HG03139 (cell line): ENCODE measurements around the gene SMARCAL1.
"Not testable (repeated sequence)": the region's sequence is repeated elsewhere in the genome, so short reads cannot be mapped to it uniquely, and the experiment has no call there.

Source experiments
- ATAC-seq: cut with Tn5 transposase; IDR thresholded peaks from one replicate; pipeline ENCODE4 v1.9.1; 2021; ENCODE audit not compliant: unreplicated experiment

SMARCAL1 gene

DNA sequence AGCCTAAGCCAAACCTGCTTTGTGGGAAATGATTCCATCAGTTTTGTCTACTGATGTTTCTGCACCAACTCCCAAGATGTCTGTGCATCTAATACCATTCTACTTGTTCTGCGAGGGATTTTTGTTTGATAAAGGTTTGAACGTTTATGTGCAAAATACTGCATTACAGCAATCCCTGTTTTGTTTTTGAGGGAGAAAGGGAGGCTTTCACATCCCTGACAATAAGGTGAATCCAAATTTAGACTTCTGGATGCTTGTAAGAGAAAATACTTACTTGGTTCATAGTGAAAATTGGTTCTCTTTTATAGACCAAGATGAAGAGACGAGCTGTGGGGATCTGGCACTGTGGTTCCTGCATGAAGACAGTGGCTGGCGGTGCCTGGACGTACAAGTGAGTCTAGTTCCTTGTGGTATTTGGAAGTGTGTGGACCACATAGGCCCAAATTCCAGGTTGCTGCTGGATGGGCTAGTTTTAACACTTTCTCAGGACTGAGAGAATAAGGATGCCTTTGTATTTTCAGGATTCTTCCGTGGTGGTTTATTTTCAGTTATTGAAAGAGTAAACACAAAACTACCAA is 87.4 kb downstream of the SMARCAL1 start:
- no peak for ATAC-seq

DNA sequence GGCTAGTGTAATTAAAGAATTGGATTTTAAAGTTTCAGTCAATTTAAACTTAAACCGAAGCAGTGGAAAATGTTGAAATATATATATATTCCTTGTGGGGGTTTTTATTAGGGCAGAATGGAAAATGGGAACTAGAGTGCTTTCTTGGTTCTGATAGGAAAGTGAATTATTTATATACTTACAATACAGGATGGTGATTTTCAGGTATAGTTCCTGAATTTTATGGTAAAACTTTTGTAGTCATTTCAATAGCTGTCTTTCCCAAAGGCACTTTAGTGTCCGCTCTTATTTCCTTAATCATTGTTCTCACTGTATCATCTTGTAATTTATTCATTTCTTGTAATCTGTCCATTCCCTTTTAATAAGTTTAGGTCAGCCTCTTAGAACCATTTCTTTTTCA is 88.3 kb downstream of the SMARCAL1 start:
- no peak for ATAC-seq

DNA sequence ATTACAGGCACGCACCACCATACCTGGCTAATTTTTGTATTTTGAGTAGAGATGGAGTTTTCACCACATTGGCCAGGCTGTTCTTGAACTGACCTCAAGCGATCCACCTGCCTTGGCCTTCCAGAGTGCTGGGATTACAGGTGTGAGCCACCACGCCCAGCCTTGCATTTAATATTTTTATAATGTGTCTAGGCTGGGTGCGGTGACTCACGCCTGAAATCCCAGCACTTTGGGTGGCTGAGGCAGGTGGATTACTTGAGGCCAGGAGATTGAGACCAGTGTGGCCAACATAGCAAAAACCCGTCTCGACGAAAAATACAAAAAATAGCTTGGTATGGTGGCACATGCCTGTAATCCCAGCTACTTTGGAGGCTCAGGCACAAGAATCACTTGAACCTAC is 89.6 kb downstream of the SMARCAL1 start:
- ATAC-seq, result no peak

DNA sequence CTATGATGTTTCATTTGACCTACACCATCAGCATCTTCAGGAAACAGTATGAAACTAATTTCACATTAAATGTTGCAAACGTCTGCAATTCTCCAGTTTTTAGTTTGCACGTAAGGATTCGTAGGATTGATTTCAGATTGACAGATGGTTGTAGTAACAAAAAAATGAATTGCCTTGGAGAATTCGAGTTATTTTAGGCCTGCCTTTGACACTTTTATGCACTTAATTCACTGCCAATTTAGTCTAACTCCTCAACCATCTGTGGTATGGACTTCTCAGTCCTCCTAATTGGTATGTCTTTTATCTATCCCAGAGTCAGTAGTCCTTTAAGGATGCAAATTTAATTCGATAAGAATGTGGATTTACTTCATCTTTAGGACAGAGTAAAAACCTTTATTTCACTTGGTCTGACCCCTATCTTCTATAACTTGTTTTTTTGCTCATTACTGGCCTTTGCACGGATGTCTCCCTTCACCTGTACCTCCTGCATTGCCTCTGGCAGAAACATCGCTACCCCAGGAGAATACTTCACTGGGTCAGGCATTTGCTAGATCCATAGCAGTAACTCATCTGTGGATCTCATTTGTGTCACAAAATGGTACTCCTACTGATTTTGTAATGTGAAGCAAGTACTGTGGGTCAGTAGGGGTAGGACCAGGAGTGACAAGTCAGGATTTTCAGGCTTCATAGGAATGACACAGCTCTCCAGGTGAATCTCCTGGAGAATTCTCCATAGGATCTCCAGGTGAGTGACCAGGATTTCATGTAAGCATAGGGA is 90.3 kb downstream of the SMARCAL1 start:
- ATAC-seq, result no peak

DNA sequence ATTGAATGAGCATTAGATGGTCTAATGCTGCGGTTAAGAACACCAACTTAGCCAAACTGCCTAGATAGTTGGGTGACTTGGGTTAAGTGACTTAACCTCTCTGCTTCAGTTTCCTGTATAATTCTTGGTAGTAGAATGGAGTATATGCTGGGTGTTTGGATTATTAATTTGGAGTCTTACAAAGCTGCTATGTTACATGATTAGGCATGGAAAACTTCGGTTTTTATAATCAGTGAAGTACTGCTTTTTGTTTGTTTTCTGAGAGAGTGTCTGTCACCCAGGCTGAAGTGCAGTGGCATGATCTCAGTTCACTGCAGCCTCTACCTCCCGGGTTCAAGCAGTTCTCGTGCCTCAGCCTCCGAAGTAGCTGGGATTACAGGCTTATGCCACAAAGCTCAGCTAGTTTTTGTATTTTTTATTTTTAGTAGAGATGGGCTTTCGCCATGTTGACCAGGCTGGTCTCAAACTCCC is 90.9 kb downstream of the SMARCAL1 start:
- ATAC-seq, result no peak

DNA sequence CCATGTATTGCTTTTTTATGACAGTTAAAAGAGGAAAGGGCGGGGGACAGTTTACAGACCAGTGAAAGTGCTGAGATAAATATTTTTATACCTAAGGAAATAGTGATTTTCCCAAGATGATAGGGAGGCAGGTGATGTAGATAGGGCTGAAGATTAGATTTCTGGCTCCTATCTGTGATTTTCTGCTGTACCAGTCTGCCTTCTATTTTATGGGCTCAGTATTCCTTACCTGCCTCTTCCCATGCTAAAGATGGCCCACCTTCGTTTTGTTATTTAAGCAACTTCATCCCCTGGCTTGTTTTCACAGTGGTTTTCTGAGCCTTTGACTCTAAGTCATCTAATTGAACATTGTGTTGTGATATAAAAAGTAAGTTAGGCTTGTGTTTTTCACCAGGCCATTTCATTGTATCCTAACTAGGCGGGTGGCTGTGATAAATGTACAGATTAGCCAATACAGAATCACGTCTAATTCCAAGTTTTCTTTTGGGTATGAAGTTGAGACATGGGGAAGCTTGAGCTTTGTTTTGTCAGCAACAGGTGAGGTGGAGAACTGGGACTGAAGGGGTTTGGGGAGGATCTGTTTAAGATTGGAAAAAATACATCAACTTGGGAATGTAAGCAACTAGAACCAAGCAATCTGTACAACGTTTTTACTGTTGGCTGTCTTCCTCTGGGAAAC is 91.6 kb downstream of the SMARCAL1 start:
- ATAC-seq, result no peak

DNA sequence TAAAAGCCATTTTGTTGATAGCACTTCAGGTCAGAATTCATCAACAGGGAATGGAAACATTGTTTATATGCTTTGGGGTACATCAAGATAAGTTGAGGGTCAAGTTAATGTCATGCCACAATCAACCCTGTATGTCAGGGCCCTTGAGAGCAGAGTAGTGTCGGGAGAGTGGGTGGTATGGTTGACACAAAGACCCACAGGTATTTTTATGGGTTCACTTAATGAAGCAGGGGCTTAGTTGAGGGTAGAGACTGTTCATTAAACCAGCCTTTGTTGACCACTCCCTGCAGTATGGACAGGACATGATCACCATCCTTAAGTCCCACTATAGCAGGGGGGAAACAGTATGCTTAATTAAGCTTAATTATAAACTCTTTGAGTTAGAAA is 92.1 kb downstream of the SMARCAL1 start:
- no peak for ATAC-seq

DNA sequence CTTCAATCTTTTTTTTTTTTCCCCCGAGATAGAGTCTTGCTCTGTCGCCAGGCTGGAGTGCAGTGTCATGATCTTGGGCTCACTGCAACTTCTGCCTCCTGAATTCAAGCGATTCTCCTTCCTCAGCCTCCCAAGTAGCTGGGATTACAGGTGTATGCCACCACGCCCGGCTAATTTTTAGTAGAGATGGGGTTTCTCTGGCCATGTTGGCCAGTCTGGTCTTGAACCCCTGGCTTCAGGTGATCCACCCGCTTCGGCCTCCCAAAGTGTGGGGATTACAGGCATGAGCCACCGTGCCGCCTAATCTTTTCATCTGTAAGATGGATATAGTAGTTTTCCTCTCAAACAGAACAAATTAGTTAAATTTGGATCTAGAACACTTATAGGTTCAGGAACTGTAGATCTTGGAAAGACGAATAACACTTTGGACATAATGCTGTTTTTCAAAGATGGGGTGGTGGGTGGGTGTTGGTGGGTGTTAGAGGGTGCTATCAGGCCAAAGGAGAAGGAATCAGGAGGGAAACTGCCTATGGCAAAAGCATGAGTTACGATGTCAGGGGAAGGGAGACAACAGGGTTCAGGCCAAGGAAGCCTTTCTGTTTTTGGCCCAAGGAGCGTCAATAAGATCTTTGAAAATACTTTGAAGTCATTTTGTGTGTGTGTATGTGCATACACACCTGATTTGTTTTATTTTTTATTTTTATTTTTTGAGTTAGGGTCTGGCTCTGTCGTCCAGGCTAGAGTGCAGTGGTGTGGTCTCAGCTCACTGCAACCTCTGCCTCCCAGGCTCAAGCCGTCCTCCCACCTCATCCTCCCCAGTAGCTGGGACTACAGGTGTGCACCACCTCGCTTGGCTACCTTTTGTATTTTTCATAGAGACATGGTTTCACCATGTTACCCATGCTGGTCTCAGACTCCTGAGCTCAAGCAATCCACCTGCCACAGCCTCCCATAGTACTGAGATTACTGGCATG is 93.1 kb downstream of the SMARCAL1 start:
- no peak for ATAC-seq

DNA sequence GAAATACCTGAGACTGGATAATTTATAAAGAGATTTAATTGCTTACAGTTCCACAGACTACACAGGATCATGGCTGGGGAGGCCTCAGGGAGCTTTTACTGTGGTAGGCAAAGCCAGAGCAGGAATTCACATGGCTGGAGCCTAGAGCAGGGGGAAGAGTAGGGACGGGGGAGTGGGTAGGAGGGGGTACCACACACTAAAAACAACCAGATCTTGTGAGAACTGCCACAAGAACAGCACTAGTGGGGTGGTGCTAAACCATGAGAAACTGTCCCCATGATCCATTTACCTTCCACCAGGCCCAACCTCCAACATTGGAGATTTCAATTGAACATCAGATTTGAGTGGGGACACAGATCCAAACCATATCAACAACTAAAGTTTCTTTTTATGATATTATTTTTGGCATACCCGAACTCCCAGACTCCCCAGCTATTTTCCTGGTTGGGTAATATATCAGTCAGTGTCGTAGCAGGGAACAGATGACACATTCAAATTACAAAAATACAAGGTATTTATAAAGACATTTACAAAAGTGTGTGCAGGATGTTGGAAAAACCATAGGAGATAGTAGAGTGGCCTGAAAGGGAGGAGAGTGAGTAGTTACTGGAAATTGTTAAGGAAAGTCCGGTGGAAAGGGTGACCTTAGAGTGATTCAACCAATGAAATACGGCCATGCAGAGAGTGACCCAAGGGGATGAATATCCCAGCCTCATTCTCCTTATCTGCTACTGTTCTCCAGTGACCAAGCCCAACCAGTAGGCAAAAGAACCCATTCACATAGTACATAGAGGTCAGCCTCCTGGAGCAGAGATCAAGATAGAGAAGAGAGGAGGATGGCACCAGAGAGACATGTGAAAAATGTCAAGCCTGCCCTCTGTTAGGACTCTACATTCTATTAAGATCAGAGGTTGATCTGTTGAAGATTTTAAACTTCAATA is 95.2 kb downstream of the SMARCAL1 start:
- no peak for ATAC-seq

DNA sequence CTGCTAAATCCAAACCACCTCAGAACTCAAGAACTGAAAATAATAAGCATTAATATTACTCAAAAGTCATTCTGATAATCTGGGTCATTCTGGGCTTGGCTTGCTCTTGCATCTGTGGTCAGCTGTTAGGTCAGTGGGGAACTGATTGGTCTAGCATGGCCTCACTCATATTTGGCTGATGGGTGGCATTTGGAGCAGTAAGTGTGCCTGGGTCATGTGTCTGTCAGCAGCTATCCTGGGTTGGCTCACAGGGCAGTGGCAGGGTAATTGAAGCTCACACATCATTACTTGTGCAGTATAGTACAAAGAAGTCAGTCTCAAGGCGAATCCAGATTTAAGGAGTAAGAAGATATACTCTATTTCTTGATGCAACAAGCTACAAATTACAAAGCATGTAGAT is 95.9 kb downstream of the SMARCAL1 start:
- no peak for ATAC-seq

DNA sequence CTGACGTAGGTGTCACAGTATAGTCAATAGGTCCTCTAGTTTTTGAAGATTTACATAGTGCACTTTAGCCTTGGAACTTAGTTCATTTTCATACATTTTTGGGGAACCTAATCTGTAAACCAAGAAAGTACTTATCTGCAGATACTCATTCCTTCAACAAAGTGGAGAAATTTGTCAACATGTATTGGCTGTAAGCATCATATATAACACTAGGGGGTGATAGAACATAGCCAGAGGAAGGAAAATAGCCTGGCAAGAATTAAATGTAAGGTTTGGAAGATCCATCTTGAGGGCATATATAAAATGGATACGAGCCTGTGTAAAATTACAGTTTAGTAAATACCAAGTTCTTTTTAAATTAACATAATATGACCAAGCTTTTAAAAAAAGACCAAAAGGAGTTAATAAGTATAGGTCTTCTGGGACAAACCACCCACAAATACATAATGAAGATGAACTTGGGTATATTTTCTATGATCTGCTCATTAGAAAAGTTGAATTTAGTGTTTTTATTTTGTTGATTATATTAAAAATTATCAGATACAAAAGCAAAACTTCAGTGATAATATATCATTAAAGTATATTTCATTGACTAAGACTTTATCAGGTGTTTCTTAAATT is 104.6 kb downstream of the SMARCAL1 start:
- no peak for ATAC-seq

DNA sequence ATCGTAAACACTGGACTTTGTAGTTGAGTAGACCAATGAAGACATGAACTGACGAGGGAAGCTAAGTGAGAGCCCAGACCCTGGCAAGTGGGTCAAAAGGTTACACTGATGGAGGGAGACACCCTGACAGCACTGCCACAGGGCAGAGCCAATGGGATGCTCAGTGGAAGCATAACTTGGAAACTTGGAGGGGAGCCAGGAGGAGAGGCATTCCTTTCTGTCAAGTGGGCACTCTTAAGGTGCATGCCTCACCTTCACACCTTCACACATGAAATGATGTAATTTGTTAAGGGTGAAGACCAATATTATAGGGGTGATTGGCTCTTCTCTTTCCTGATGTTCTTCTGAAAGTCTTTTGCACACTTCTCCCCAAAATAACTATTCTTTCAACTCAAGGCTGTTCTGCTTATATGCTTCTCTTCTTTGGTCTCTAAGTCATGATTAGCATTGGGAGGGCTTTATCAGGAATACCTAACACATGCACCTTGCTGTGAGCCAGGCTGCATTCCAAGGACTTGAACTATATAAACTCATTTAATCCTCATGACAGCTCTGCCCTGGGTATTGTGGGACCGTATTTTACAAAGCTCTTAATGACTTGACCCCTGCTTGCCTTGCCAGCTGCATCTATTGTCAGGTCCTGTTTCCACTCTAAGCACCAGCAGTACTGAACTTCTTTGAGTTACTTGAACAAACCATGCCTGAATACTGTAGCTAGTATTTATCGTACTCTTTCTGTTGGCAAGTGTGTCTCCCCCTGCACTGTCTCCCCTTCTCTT is 105.4 kb downstream of the SMARCAL1 start:
- ATAC-seq, result no peak

DNA sequence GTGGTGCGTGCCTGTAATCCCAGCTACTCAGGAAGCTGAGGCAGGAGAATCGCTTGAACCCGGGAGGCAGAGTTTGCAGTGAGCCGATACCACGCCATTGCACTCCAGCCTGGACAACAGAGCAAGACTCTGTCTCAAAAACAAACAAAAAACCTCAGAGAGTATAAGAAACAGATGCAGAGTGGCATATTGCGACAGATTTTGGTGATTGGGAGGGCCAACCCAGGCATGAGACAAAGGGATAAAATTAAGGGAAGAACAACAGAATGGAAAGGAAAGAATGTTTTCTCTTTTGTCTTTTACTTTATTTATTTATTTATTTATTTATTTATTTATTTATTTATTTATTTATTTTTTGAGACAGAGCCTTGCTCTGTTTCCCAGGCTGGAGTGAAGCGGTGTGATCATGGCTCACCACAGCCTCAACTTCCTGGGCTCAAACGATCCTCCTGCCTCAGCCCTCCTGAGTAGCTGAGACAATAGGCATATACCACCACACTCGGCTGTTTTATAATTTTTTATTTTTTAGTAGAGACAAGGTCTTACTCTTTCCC is 106.4 kb downstream of the SMARCAL1 start:
- ATAC-seq, result not testable (repeated sequence)

DNA sequence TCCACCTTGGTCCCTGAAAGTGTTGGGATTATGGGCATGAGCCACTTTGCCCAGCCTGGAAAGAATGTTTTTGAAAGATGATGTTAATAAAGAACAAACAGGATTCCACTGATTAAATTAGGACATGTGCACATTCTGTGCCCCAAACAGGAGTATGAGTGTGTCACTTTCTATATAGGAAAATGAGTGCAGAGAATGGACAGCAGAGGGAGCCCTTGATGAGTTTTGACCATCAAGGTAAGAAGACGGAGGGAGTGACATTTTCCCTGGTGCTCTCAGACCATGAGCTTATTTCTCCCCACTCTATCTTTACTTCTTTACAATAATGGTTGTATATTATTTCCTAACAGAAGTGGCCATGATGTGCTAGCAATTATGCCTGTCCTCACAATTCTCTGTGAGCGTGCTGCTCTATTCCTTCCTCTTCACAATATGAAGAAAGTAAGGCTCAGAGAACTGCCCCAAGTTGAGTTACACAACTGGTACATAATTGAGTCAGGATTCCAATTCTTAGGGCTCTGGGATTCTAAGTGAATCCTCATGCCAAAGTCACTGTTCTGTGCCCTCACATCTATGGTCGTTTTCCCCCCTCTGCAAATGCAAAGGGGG is 107.0 kb downstream of the SMARCAL1 start:
- ATAC-seq, result no peak

DNA sequence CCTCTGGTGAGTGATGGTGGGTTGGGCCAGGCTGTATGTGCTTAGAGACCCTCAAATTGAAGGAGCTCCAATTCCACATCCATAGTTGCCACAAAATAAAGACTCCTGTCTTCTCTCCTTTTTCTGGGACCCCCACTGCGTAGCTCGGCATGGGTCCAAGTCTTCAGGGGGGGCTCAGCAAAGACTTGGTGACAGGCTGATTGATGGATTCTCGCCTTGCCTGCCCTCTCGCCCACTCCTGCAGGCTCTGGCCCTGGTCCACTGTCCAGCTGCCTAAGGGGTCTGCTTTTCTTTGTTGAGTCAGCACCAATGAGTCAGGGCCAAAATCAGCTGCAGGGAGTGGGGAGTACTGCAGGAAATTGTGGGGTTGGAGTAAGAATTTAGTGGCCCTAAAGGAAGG is 107.8 kb downstream of the SMARCAL1 start:
- ATAC-seq, result no peak

DNA sequence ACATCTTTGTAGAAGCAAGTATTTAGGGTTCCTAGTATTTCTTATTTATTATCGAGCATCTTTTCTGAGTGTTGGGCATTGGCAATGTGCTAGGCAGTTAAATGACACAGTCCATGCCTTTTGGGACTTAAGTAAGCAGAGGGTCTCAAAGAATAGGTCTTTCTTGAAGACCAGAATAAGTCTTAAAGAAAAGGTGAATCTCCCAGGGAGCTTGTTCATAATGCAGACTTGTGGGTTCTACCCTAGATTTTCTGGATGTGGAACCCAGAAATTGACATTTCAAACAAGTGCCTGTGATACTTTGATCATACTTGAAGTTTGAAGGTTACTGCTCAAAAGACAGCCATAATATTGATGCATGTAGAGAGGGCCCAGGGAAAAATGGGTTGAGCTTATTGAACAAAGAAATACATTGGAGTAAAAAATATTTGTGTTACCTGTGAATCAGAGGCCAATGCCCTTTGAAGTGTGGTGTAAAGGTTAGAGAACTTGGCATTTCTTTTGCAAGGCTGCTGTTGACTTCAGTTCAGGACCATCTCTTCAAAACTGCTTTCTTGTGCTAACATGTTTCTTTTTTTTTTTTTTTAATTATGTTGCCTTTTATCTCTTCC is 110.7 kb downstream of the SMARCAL1 start:
- ATAC-seq, result no peak

DNA sequence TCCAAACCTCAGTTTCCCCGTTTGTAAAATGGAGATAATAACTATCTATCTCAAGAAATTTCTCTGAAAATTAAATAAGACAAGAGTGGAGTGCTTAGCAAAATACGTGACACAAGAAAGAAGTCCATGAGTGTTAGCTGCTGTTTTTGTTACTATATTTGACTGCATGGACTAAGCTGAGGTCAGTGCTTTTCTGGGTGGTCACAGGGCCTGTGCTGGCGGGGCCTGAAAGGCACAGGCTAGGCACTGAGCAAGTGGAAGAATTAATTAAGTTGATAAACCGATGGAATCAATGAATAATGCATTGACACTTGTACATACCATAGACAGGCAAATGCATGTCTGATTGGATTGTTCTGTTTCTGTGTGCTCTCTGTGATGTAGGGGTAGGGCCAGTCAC is 113.7 kb downstream of the SMARCAL1 start:
- no peak for ATAC-seq

DNA sequence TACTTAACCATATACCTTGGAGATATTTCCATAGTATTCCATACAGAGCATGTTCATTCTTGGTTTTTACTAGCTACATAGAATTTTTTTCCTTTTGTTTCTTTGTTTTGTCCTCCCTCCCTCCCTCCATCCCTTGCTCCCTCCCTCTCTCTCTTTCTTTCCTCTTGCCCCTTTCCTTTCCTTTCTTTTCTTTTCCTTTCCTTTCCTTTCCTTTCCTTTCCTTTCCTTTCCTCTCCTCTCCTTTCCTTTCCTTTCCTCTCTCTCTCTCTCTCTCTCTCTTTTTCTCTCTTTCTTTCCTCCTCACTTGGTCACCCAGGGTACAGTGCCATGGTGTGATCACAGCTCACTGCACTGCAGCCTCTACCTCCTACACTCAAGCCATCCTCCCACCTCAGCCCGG is 114.7 kb downstream of the SMARCAL1 start:
- no peak for ATAC-seq
